Stomach (tissue), 9 donors: Measurements from ENCODE around the gene DNAI1. TPM values are rescaled to one million over a fixed set of nuclear protein-coding genes. Genes with fewer than 3 reads are reported as not detected.

Experiments used
- DNase-seq, 2 donors: peaks; one replicate each; pipeline versions ENCODE4 v3.0.0 to v3.0.0-alpha.2; 2013 to 2019
- H3K27ac ChIP-seq, 5 donors: fragments of 200-600 bp in 4 of 5; sonication (generic) in 4 of 5; one replicate each; pipeline ENCODE4 v1.5.1; 2013 to 2019; ENCODE audit warnings: mild to moderate bottlenecking in 1 of 5, moderate library complexity in 1 of 5
- H3K27me3 ChIP-seq, 3 donors: fragments of 200-600 bp; sonication (generic); one replicate each; pipeline ENCODE4 v1.5.1; 2017 to 2019; ENCODE audit warnings: mixed run types in 1 of 3
- H3K36me3 ChIP-seq, 4 donors: fragments of 200-600 bp; sonication (generic); 1 replicate in 3 of 4; 2 replicates in 1 of 4; pipeline ENCODE4 v1.5.1; 2016 to 2019
- H3K4me1 ChIP-seq, 4 donors: fragments of 200-600 bp; sonication (generic); one replicate each; pipeline ENCODE4 v1.5.1; 2016 to 2019
- H3K4me3 ChIP-seq, 4 donors: fragments of 200-600 bp; sonication (generic) in 3 of 4; one replicate each; pipeline ENCODE4 v1.5.1; 2016 to 2019; ENCODE audit warnings: mild to moderate bottlenecking in 1 of 4
- H3K9me3 ChIP-seq, 4 donors: fragments of 200-600 bp; sonication (generic); one replicate each; pipeline ENCODE4 v1.5.1; 2016 to 2019
- EP300 ChIP-seq: sonication (generic); formaldehyde crosslinking; IDR thresholded peaks from one replicate; pipeline ENCODE4 v1.6.1; 2017; ENCODE audit warnings: antibody characterized with exemption
- POLR2A ChIP-seq, 4 donors: fragments of 450-650 bp; IDR thresholded peaks; one replicate each; pipeline ENCODE4 v1.6.1; 2016; ENCODE audit warnings: antibody characterized with exemption in 4 of 4, control low read depth in 2 of 4, mild to moderate bottlenecking in 1 of 4, moderate library complexity in 1 of 4
- POLR2AphosphoS5 ChIP-seq, 3 donors: sonication (generic); formaldehyde crosslinking; IDR thresholded peaks; one replicate each; pipeline ENCODE4 v1.6.1; 2016; ENCODE audit warnings: antibody characterized with exemption in 3 of 3
- WGBS, 5 donors: extraction: QIAGEN DNeasy Blood & Tissue Kit in 3 of 5; methylation state at CpG; one replicate each; pipeline versions ENCODE4 v1.1.5 to v1.1.7; 2013 to 2018; 5-methylcytosine and 5-hydroxymethylcytosine counted together
- intact Hi-C: fragments of 100-400 bp; cut with DNase I; formaldehyde crosslinking; loops from one replicate; pipeline ENCODE4 v1.15.1; 2023; ENCODE audit warnings: low total_unique reads
- polyA plus RNA-seq, 3 donors: library from polyadenylated mRNA; stranded (reverse); fragments of 200-250 nt; gene quantifications; one replicate each; pipeline ENCODE4 v1.2.3, GENCODE V29; 2013
- total RNA-seq, 5 donors: library from RNA; depleted of rRNA; stranded (reverse); fragments of >200 nt; gene quantifications; one replicate each; pipeline versions ENCODE4 v1.1.0 to v1.2.3, GENCODE V29; 2014 to 2016
- TF ChIP-seq, protein P1 (sequence below), 7 experiments: fragments of 450-650 bp in 4 of 7; fragments of 200-600 bp in 3 of 7; sonication (generic) in 3 of 7; IDR thresholded peaks; one replicate each; pipeline ENCODE4 v1.5.1; 2016 to 2019; ENCODE audit warnings: antibody characterized with exemption in 7 of 7, control low read depth in 2 of 7, mild to moderate bottlenecking in 1 of 7
- donor health status: healthy with polysubstance abuse.
- donor health status: Bipolar disorder and iron deficiency.
- donor health status: healthy.

DNAI1 gene
- total and polyA plus RNA-seq, 8 donors = 0.31 to 1.0 TPM; not detected in 6

DNA sequence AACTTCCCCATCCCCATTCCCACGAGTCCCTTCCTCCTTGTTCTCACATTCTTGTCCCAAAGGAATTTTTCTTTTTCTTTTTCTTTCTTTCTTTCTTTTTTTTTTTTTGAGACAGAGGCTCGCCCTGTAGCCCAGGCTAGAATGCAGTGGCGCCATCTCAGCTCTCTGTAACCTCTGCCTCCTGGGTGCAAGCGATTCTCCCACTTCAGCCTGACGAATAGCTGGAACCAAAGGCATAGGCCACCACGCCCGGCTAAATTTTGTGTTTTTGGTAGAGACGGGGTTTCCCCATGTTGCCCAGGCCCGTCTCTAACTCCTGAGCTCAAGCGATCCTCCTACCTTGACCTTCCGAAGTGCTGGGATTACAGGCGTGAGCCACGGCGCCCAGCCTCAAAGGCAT is 751 bp downstream of the DNAI1 start:
- intact Hi-C loops = no loop called here
- H3K36me3 ChIP-seq = no peaks in the 10 kb centered on the region
- TF ChIP-seq POLR2AphosphoS5 (IDR thresholded peaks at IDR 0.05) = no peak
- TF ChIP-seq EP300 = no peak
- TF ChIP-seq, protein P1, sequence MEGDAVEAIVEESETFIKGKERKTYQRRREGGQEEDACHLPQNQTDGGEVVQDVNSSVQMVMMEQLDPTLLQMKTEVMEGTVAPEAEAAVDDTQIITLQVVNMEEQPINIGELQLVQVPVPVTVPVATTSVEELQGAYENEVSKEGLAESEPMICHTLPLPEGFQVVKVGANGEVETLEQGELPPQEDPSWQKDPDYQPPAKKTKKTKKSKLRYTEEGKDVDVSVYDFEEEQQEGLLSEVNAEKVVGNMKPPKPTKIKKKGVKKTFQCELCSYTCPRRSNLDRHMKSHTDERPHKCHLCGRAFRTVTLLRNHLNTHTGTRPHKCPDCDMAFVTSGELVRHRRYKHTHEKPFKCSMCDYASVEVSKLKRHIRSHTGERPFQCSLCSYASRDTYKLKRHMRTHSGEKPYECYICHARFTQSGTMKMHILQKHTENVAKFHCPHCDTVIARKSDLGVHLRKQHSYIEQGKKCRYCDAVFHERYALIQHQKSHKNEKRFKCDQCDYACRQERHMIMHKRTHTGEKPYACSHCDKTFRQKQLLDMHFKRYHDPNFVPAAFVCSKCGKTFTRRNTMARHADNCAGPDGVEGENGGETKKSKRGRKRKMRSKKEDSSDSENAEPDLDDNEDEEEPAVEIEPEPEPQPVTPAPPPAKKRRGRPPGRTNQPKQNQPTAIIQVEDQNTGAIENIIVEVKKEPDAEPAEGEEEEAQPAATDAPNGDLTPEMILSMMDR (IDR thresholded peaks at IDR 0.05) = no peak
- no peak for TF ChIP-seq POLR2A (IDR thresholded peaks at IDR 0.05)
- H3K4me3 ChIP-seq = no peak overlapping the region
- no peak for DNase-seq
- no peak overlapping the region for H3K27ac ChIP-seq
- no peaks in the 10 kb centered on the region for H3K9me3 ChIP-seq
- WGBS, 5 donors = 80 to 91% (median 86%) methylated on average over 13 to 14 of the region's 14 CpGs
- peaks cover 15 to 41% (median 28%) of the 10 kb centered on the region in 4 donors for H3K4me1 ChIP-seq
- H3K27me3 ChIP-seq = no peaks in the 10 kb centered on the region

DNA sequence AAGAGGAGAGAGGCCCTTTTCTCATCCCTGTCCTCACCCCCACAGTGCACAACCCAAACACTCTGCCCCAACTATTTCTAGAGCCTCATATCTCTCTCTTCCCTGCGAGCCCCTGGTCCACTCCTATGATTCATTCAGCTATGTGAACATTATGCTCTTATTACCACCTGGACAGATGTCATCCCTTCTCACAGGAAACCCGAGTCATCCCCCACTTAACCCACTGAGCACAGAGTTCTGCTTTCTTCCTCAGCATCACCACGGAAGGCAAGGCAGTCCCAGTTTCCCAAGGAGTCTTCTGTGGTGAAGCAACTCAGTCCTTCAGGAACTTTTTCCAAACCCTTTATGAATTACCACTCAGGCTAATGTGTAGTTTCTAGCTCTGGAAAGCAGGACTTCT is 1.3 kb downstream of the DNAI1 start:
- DNase-seq = no peak
- WGBS, 5 donors = 34 to 72% (median 62%) methylated on average over 3 of the region's 3 CpGs
- H3K4me1 ChIP-seq = peaks cover 15 to 35% (median 26%) of the 10 kb centered on the region in 4 donors
- no peak overlapping the region for H3K27ac ChIP-seq
- intact Hi-C loops = no loop called here
- H3K27me3 ChIP-seq = no peaks in the 10 kb centered on the region
- no peak overlapping the region for H3K4me3 ChIP-seq
- no peaks in the 10 kb centered on the region for H3K36me3 ChIP-seq
- no peaks in the 10 kb centered on the region for H3K9me3 ChIP-seq
- TF ChIP-seq, protein P1 (IDR thresholded peaks at IDR 0.05) = no peak
- TF ChIP-seq POLR2A (IDR thresholded peaks at IDR 0.05) = no peak
- TF ChIP-seq EP300 = no peak
- TF ChIP-seq POLR2AphosphoS5 (IDR thresholded peaks at IDR 0.05) = no peak

DNA sequence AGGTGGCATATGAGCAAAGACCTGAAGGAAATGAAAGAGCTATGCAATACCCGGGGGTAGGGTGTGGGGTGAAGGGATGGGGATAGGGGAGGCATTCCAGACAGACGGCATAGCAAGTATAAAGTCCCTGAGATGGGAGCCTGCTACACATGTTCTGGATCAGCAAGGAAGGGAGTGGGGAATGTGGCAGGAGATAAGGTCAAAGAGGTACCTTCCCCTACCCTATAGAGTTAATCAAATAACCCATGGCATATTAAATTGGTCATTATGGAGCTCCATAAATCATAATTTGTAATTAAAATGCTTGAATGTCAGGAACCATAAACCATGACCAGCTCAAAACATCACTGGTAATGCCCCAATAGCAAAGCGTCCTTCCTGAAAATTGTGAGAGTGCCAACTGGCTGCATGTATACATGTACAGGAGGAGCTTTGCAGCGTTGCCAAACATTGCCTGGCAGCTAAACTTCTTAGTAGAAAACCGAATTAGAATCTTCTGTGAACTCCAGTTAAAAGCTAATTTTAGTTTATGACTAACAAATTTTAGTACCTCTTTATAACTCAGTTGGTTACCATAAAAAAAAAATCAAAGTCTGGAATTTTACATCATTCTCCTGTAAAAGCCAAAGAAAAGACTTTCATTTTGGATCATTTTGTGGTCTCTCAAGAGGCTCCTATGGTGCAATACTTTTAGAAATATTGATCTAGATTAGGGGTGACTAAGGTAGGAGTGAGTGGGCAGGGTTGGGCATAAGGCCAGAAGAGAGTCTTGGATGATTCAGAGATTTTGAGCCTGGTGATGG is 4.7 kb downstream of the DNAI1 start:
- no peaks in the 10 kb centered on the region for H3K36me3 ChIP-seq
- H3K27me3 ChIP-seq = no peaks in the 10 kb centered on the region
- DNase-seq = peak in 1 of 2 donors; percentile 11
- H3K4me1 ChIP-seq = peaks cover 0 to 5% (median 5%) of the 10 kb centered on the region in 4 donors
- WGBS, 5 donors = 48 to 61% (median 56%) methylated on average over 5 of the region's 5 CpGs
- intact Hi-C loops = no loop called here
- H3K9me3 ChIP-seq = no peaks in the 10 kb centered on the region
- TF ChIP-seq, protein P1 (IDR thresholded peaks at IDR 0.05) = no peak
- TF ChIP-seq POLR2A (IDR thresholded peaks at IDR 0.05) (no peak), POLR2AphosphoS5 (IDR thresholded peaks at IDR 0.05) (no peak)
- H3K27ac ChIP-seq = no peak overlapping the region
- no peak overlapping the region for H3K4me3 ChIP-seq

DNA sequence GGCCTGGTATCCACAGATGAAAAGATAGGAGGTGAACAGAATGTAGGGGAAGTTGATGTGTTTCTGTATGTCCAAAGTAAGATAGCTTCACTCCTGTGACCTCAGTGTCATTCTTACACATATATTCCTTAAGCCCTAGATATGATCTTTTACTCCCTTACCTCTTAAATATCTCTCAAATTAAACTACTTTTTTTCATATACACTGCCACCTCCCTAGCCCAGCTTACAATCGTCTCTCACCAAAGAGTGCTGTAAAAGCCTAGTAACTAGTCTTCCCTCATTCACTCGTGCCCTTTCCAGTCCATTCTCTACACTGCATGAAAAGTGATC is 5.3 kb downstream of the DNAI1 start:
- TF ChIP-seq POLR2A (IDR thresholded peaks at IDR 0.05) = no peak
- TF ChIP-seq, protein P1 (IDR thresholded peaks at IDR 0.05) = no peak
- TF ChIP-seq EP300 = no peak
- no peak for TF ChIP-seq POLR2AphosphoS5 (IDR thresholded peaks at IDR 0.05)
- DNase-seq = no peak
- no peaks in the 10 kb centered on the region for H3K36me3 ChIP-seq
- intact Hi-C loops = no loop called here
- H3K27me3 ChIP-seq = no peaks in the 10 kb centered on the region
- H3K9me3 ChIP-seq = no peaks in the 10 kb centered on the region
- 66 to 87% (median 73%) methylated on average over 2 of the region's 2 CpGs for WGBS, 5 donors
- no peak overlapping the region for H3K4me3 ChIP-seq
- H3K27ac ChIP-seq = no peak overlapping the region
- peaks cover 0 to 3% (median 2%) of the 10 kb centered on the region in 4 donors for H3K4me1 ChIP-seq
